Measurements from ENCODE around the gene ECT2.
"Not testable (repeated sequence)": the region's sequence is repeated elsewhere in the genome, so short reads cannot be mapped to it uniquely, and the experiment has no call there.

The ECT2 gene

GRCh38 chr3:172749230-172749965 is 1.1 kb upstream of the ECT2 start:
- DNase-seq: no peak

- DNase-seq: no peak
Observed at GRCh38 chr3:172750069-172750367, 508 bp upstream of the ECT2 start.

GRCh38 chr3:172751175-172751704 is 714 bp downstream of the ECT2 start:
- no peak for DNase-seq

- DNase-seq: no peak
Observed at GRCh38 chr3:172752651-172753050, 2.1 kb downstream of the ECT2 start.

- no peak for DNase-seq
Observed at GRCh38 chr3:172753125-172753524, 2.6 kb downstream of the ECT2 start.

GRCh38 chr3:172760416-172760815 is 9.9 kb downstream of the ECT2 start:
- not testable (repeated sequence) for DNase-seq

GRCh38 chr3:172766241-172766640 is 15.7 kb downstream of the ECT2 start:
- no peak for DNase-seq

GRCh38 chr3:172766718-172767405 is 16.3 kb downstream of the ECT2 start:
- DNase-seq: no peak

GRCh38 chr3:172770382-172770781 is 19.9 kb downstream of the ECT2 start:
- no peak for DNase-seq

GRCh38 chr3:172771672-172772071 is 21.1 kb downstream of the ECT2 start:
- no peak for DNase-seq

GRCh38 chr3:172776049-172776717 is 25.7 kb downstream of the ECT2 start:
- DNase-seq: no peak

- DNase-seq: no peak
Observed at GRCh38 chr3:172777901-172778300, 27.4 kb downstream of the ECT2 start.

GRCh38 chr3:172782235-172782634 is 31.7 kb downstream of the ECT2 start:
- DNase-seq: no peak

- no peak for DNase-seq
Observed at GRCh38 chr3:172786036-172786435, 35.5 kb downstream of the ECT2 start.

GRCh38 chr3:172787019-172787418 is 36.5 kb downstream of the ECT2 start:
- DNase-seq: no peak

GRCh38 chr3:172787746-172788145 is 37.2 kb downstream of the ECT2 start:
- DNase-seq: no peak

- no peak for DNase-seq
Observed at GRCh38 chr3:172799246-172799645, 48.7 kb downstream of the ECT2 start.

- no peak for DNase-seq
Observed at GRCh38 chr3:172800156-172800555, 49.6 kb downstream of the ECT2 start.

GRCh38 chr3:172803489-172803888 is 53.0 kb downstream of the ECT2 start:
- DNase-seq: no peak

GRCh38 chr3:172804323-172804722 is 53.8 kb downstream of the ECT2 start:
- no peak for DNase-seq

GRCh38 chr3:172808969-172809546 is 58.5 kb downstream of the ECT2 start:
- no peak for DNase-seq

GRCh38 chr3:172811099-172811498 is 60.6 kb downstream of the ECT2 start:
- no peak for DNase-seq

GRCh38 chr3:172813462-172813861 is 62.9 kb downstream of the ECT2 start:
- DNase-seq: no peak

GRCh38 chr3:172814738-172815137 is 64.2 kb downstream of the ECT2 start:
- no peak for DNase-seq

Data from stimulated activated CD4-positive, alpha-beta T cell treated with anti-CD3 and anti-CD28 coated beads, Interleukin-12 subunit alpha, Interleukin-12 subunit beta, amount 100 ng/mL, for 4 hours (primary cell).